Suppressor macrophage treated with lipopolysaccharide for 4 hours (primary cell): ENCODE measurements around the gene ARHGEF37.

Experiments used
- DNase-seq: peaks from one replicate; pipeline ENCODE4 v3.0.0-alpha.2; 2020

Gene ARHGEF37

GRCh38 chr5:149681252-149681651 is 100.0 kb downstream of the ARHGEF37 start:
- no peak for DNase-seq

- no peak for DNase-seq
These were observed 100.6 kb downstream of the ARHGEF37 start for GRCh38 chr5:149681922-149682321.

- DNase-seq, result no peak
These were observed 101.3 kb downstream of the ARHGEF37 start for GRCh38 chr5:149682532-149683075.

GRCh38 chr5:149683964-149684363 is 102.7 kb downstream of the ARHGEF37 start:
- DNase-seq, result no peak

GRCh38 chr5:149684371-149684770 is 103.1 kb downstream of the ARHGEF37 start:
- DNase-seq, result no peak
